Medulla oblongata (tissue), 1 donor: ENCODE results near the gene LDLRAD1.
"Not testable (repeated sequence)": the region's sequence is repeated elsewhere in the genome, so short reads cannot be mapped to it uniquely, and the experiment has no call there.

Source experiments
- DNase-seq: peaks from one replicate; pipeline ENCODE4 v3.0.0-alpha.2; 2015; ENCODE audit errors: extremely low spot score

LDLRAD1 gene

DNA sequence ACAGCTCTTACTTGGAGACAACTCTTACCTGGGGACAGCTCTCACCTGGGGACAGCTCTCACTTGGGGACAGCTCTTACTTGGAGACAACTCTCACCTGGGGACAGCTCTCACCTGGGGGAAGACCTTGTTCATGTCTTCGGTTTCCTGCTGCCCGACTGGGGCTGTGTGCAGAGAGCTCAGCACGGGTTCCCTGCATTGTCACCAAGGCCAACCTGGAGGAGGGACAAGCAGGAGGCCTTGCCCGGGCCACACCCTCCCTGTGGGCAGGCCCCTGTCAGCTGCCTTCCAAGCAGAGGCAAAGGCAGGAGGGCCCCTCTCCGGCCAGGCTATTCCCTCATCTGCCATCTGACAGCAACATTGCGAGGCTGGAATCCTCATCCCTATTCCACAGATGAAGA lies at the start of gene LDLRAD1:
LDLRAD1 (minus strand) TSS at position 208 of the 400 bp plus-strand sequence; CDS start at position 134, 74 bp downstream.
- no peak for DNase-seq

- DNase-seq, result no peak
These were observed 46.3 kb upstream of the LDLRAD1 start for GRCh38 chr1:54064299-54064698.

DNA sequence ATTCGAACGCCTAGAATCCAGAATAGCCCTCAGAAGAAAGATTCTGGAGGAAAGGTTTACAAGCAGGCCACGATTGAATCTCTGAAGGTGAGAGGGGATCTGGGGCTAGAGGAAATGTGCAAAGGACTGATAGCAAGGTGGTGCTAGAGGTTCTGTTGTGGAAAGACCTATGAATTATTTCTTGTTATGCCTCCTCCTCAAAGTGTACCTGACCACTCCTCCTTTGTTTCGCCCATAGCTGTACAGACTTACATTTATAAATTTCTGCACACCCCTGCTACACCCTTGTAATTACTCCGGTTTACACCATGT lies 36.4 kb upstream of the LDLRAD1 start:
- no peak for DNase-seq

- DNase-seq, result peak; percentile 11
These were observed 35.9 kb upstream of the LDLRAD1 start for GRCh38 chr1:54053745-54054437.

DNA sequence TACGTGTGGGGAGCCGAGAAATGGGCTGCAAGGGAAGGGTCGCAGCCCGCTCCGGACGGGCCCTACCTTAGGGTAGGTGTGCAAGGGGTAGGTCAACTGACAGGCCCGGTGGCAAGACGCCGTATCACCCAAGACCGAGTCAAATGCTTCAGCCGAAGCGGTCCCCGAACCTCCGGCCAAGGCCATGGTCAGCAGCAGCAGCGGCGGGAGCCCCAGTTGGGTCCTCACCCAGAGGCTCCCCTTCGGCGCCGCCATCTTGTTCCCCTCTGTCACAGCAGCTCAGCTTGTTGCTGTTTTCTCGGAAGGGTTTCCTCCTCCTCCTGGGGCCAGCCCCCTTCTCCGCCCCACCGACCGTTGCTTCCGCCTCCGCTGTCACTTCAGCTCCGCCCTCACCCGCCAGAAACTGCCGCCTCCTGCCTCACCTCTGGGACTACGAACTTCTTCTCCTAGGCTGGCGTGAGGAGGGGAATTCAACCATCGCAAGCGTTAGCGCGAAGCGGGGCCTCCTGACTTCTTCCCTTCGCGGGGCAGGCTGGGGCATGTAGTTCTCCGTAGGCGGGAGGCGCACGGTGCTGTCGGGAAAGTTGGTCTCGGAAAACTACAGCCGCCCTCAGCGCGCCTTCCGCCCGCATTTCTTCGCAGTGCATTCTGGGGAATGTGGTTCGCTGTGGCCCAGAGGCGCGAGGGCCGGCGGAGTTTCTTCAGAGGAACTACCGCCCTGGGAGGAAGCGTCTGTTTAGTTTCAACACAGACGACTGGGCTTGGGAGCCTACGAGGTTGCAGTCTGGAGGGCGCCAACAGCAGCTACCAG lies 35.2 kb upstream of the LDLRAD1 start, which contains the start of the genes TCEANC2 and TMEM59:
TCEANC2 (plus strand) TSS at position 675 of the 811 bp plus-strand sequence. CDS start 815 bp downstream, outside the sequence.
TMEM59 (minus strand) TSS at position 271 of the 811 bp plus-strand sequence; CDS start at position 255, 16 bp downstream.
- peak; percentile 99 for DNase-seq

DNA sequence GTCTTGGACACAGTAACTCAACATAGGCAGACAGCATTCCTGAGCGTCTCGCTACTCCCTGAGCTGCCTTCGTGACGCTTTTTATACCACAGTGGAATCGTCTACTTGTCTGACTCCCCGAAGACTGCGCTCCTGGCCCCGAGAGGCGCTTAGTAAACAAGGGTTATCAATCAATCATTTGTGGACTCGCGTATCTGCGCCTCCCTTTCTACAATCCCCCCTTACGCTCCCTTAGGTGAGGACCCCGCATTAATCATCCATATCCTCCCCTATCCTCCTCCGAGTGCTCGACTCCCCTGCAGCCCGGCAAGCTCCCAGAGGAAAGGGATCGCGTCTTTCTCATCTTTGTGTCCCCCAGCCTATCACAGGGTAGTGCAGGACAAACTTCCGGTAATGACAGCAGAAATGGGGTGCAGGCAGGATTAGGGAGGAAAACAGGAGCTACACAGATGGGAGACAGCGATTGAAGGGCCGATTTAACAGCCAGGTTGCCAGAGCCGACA lies 34.5 kb upstream of the LDLRAD1 start:
- DNase-seq, result peak; percentile 66

GRCh38 chr1:54051933-54052430 lies 34.0 kb upstream of the LDLRAD1 start:
- DNase-seq, result peak; percentile 57

- DNase-seq, result not testable (repeated sequence)
These were observed 32.4 kb upstream of the LDLRAD1 start for GRCh38 chr1:54050435-54050834.

- DNase-seq, result no peak
These were observed 29.7 kb upstream of the LDLRAD1 start for GRCh38 chr1:54047384-54048305.

DNA sequence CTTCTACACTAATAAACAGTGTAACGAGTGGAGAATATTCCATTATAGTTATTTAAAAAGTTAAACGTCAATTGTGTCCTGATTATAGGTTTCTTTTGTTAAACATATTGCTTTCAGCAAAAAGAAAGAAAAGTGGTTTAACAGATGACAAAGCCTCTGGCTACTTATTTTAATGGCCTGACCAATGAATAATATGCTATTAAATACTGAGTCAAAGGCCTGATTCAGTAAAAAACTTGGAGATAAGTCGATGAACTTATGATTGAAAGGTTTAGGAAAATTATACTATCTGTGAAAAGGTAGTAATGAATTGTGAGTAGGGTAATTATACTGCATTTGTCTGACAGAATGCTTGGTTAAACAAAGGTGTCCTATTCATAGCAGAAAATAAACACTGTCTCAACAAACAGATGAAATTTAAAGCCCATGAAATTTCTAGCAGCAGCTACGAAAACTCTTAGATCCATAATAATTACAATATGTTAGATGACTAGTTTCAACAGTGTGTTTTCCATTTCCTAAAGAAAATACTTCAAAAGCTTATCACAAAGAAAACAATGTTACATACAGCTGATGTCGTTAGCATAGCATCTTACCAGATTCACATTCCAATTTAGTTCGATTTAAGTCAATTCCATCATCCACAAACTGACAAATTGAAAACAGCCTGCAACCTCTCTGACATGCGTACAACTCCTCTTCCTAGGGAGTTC lies 28.8 kb upstream of the LDLRAD1 start:
- peak; percentile 18 for DNase-seq

DNA sequence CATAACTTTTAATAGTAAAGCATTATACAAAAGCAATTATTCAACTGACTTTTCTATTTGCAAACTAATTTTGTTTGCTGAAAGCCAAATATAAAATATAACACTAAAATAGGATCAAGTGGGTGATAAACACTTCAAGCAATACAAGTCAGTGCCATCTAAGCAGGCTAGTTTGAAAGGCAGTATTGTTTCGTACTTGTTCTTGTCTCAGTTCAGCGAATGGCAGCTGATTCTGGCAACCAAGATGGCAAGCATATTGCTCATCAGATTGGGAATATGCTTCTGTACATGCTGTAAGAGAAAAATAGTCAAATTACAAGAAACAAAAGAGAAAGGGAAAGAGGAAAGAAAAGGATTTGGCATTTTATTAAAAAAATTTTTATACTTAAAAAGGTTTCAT lies 27.5 kb upstream of the LDLRAD1 start:
- peak; percentile 76 for DNase-seq

DNA sequence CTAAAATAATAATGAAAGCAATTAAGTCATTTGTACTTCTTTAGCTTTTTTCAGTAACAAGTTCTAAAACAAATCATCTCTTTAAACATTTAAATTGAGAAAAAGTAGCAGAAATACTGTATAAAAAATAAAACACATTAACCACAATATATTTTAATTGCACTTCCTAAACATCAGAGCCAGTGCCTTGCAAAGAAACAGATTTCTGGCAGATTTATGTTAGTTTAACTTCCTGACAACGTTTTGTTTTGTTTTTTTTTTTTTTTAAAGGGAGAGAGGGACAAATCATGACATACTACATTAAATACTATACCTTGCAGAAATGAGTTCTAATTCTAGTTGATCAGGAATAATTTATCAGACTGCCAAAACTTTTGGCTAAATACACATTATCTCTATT lies 23.8 kb upstream of the LDLRAD1 start:
- no peak for DNase-seq

DNA sequence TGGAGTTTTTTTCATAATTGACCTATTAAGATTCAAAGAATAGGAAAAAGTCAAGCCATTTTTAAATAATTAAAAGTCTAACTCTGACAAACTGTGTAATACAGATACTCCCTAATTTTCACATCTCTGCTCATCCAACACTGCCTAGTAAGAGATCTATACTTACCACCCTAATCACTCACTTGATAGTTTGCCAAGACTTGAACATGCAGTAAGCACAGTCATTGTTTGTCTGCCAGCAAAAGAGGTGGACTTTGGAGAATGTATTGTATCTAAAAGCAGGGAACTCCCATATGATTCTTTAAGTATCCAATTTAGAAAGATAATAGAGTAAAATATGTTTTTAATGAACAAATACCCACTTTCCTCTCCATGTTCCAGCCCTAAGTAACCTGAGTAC lies 19.5 kb upstream of the LDLRAD1 start:
- DNase-seq, result no peak

DNA sequence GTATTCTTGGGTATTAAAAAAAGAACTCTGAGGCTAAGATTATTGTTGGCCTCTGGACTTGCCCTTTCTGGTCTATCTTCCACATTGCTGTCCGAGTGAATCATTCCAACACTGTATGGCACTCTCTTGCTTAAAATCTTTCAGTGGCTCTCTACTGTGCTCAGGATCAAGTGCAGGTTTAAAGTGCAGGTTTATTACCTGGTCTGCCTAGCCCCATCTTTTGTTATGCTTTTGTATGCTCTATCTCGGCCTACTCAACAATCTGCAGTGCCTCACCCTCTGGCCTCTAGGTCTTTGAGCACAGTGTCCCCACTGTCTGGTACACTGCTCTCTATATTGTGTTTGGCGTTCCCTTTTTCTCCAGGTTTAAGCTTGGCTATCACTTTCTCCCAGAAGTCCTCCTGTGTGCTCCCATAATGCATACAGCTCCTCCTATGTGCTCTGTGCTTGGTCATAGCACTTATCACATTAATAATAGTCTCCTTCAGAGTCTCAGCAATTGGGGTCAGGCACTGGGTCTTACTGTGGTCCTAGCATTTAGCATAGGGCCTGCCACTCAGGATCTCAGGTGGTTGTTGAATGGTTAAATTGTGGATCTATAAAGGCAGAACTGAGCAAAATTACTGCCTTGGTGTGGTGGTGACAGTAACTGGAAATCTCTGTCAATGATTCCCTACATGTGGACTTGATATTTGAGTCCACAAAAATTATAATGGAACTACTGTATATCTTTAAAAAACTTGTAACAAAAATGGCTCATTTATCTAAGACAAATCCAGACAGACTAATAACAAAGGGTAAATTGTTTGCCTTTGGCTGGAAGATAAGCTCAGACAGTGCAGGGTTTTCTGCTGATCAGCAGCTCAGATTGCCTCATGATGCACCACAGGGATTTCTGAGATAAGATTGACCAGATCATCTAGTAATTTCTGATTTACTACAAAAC lies 10.6 kb upstream of the LDLRAD1 start:
- peak; percentile 80 for DNase-seq

GRCh38 chr1:54027848-54028247 lies 9.9 kb upstream of the LDLRAD1 start:
- DNase-seq, result no peak

DNA sequence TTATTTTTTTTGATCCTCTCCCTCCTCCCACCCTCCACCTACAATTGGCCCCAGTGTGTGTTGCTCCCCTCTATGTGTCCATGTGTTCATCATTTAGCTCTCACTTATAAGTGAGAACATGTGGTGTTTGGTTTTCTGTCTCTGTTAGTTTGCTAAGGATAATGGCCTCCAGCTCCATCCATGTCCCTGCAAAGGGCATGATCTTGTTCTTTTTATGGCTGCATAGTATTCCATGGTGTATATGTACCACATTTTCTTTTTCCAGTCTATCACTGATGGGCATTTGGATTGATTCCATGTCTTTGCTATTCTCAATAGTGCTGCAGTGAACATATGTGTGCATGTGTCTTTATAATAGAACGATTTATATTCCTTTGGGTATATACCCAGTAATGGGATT lies 6.8 kb upstream of the LDLRAD1 start:
- not testable (repeated sequence) for DNase-seq

DNA sequence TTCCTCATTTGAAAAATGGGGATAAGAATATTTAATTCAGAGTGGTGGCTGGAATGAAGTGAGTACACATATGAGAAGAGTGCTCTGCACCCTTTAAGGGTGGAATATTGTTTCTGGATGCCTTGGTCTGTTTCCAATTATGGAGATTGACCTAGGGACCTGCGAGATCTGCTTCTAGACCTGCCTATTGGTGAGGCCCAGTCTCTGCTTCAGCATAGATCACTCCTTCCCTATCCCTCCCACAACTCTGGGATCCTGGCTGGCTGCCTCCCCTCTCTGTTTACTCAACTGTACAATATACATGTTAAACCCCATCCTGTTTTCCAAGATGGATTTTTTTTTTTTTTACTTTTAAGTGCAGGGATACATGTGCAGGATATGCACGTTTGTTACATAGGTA lies 6.4 kb upstream of the LDLRAD1 start:
- DNase-seq, result no peak

DNA sequence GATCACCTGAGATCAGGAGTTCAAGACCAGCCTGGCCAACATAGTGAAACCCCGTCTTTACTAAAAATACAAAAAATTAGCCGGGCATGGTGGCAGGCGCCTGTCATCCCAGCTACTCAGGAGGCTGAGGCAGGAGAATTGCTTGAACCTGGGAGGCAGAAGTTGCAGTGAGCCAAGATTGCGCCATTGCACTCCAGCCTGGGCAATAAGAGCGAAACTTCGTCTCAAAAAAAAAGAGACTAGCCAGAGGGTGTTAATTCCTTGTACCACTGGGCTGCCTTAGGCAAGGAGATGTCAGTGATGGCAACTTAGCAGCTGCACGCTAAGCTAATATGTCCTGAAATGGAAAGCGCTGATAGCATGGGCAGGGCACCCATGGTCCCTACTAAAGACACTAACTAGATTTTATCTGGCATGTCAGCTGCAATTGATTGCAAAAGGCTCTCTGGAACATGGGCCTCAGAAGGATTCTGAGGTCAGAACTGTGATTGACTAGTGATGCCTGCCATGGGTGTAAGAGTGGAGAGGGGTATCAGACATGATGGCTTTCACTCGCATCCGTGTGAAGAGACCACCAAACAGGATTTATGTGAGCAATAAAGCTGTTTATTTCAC lies 1.7 kb upstream of the LDLRAD1 start:
- not testable (repeated sequence) for DNase-seq

DNA sequence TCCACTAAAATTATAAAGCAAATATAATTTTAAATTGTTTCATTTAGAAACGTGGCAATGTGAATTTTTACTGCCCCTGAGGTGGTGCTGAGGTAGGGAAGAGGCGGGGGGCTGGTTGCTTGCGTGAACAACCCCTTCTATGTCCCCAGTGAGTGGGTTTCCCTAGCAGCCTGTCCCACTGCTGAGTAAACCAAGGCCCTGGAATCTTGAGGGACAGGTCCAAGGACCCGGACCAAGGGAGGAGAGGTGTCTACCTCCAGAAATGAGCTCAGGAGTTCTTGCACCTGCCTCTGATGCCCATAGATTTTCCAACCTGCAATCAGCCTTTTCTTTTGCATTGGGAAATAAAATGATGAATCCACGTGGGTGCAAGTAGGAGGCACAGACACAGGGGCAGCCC lies 649 bp upstream of the LDLRAD1 start:
- no peak for DNase-seq
